H1 (cell line): ENCODE data around the gene FAT2. TPM values are rescaled to one million over a fixed set of nuclear protein-coding genes. Genes with fewer than 3 reads are reported as not detected.

Experiments
- BCL11A ChIP-seq, 2 experiments: IDR thresholded peaks; one replicate each; pipeline ENCODE4 v1.6.1; 2011; ENCODE audit warnings: low read depth in 2 of 2, low read length in 2 of 2, mild to moderate bottlenecking in 2 of 2
- CBX8 ChIP-seq: fragments of 300-800, 300-1000 bp; sonication (generic); IDR thresholded peaks from 2 replicates; pipeline ENCODE4 v1.7.1; 2016; ENCODE audit warnings: low read depth, low read length, borderline replicate concordance
- CEBPB ChIP-seq: IDR thresholded peaks from 2 replicates; pipeline ENCODE4 v1.6.1; 2012; ENCODE audit warnings: low read depth, low read length
- CREB1 ChIP-seq: IDR thresholded peaks from 2 replicates; pipeline ENCODE4 v1.6.1; 2012; ENCODE audit warnings: inconsistent platforms
- CTBP2 ChIP-seq: IDR thresholded peaks from 2 replicates; pipeline ENCODE4 v1.7.0; 2011; ENCODE audit warnings: borderline replicate concordance, mild to moderate bottlenecking, moderate library complexity, mixed read lengths, low read length; ENCODE audit not compliant: insufficient read depth, insufficient read length
- EZH2 ChIP-seq: fragments of 200-600 bp; sonication (generic); IDR thresholded peaks from 2 replicates; pipeline ENCODE4 v1.7.1; 2012; ENCODE audit warnings: low read depth, mild to moderate bottlenecking, moderate library complexity, low read length, inconsistent platforms; ENCODE audit not compliant: severe bottlenecking
- FOSL1 ChIP-seq: IDR thresholded peaks from 2 replicates; pipeline ENCODE4 v1.6.1; 2011; ENCODE audit warnings: mild to moderate bottlenecking, low read depth, low read length, moderate library complexity; ENCODE audit not compliant: insufficient read depth
- HDAC6 ChIP-seq: IDR thresholded peaks from one replicate; pipeline ENCODE4 v1.7.1; 2012; ENCODE audit warnings: low read depth, mild to moderate bottlenecking, inconsistent platforms, low read length, moderate library complexity
- JUN ChIP-seq: IDR thresholded peaks from 2 replicates; pipeline ENCODE4 v1.6.1; 2011; ENCODE audit warnings: low read depth, mild to moderate bottlenecking, improper control_type of control experiment, low read length
- KDM5A ChIP-seq: fragments of 200-600 bp; IDR thresholded peaks from 2 replicates; pipeline ENCODE4 v1.7.1; 2012; ENCODE audit warnings: mild to moderate bottlenecking, low read length, inconsistent platforms, mixed read lengths
- MAFK ChIP-seq: IDR thresholded peaks from 2 replicates; pipeline ENCODE4 v1.6.1; 2012; ENCODE audit warnings: low read depth, mild to moderate bottlenecking, improper control_type of control experiment, low read length
- NRF1 ChIP-seq: IDR thresholded peaks from 2 replicates; pipeline ENCODE4 v1.6.1; 2011; ENCODE audit warnings: mild to moderate bottlenecking, low read depth, low read length, improper control_type of control experiment
- POLR2AphosphoS5 ChIP-seq: IDR thresholded peaks from 2 replicates; pipeline ENCODE4 v1.6.1; 2011; ENCODE audit warnings: low read depth, low read length
- RBBP5 ChIP-seq: IDR thresholded peaks from 2 replicates; pipeline ENCODE4 v1.7.1; 2012; ENCODE audit warnings: low read depth, mild to moderate bottlenecking, inconsistent platforms, low read length, moderate library complexity, borderline replicate concordance
- RNF2 ChIP-seq: fragments of 200-900, 300-1000 bp; sonication (generic); IDR thresholded peaks from 2 replicates; pipeline ENCODE4 v1.7.1; 2016; ENCODE audit warnings: borderline replicate concordance, low read depth, mild to moderate bottlenecking, antibody characterized with exemption, low read length; ENCODE audit not compliant: poor library complexity, severe bottlenecking; ENCODE audit errors: missing control alignments
- RXRA ChIP-seq: IDR thresholded peaks from 2 replicates; pipeline ENCODE4 v1.6.1; 2011; ENCODE audit warnings: low read depth, mild to moderate bottlenecking, low read length, moderate library complexity; ENCODE audit not compliant: insufficient read depth
- SAP30 ChIP-seq: fragments of 300-600 bp; sonication (generic); IDR thresholded peaks from 2 replicates; pipeline ENCODE4 v1.7.1; 2012; ENCODE audit warnings: low read length, moderate library complexity, mild to moderate bottlenecking, inconsistent platforms; ENCODE audit not compliant: insufficient read depth, insufficient replicate concordance
- SIN3A ChIP-seq, 2 experiments: IDR thresholded peaks in 1 of 2; conservative IDR thresholded peaks in 1 of 2; 2 replicates each; pipeline ENCODE4 v1.6.1; 2011 to 2012; ENCODE audit warnings: low read length in 2 of 2, improper control_type of control experiment in 1 of 2, low read depth in 1 of 2, mild to moderate bottlenecking in 1 of 2
- SIRT6 ChIP-seq: IDR thresholded peaks from one replicate; pipeline ENCODE4 v1.7.1; 2012; ENCODE audit warnings: low read length, inconsistent platforms
- SP2 ChIP-seq: IDR thresholded peaks from 2 replicates; pipeline ENCODE4 v1.6.1; 2012; ENCODE audit warnings: mild to moderate bottlenecking, low read length, inconsistent platforms
- TAF1 ChIP-seq: IDR thresholded peaks from 2 replicates; pipeline ENCODE4 v1.6.1; 2011; ENCODE audit warnings: mild to moderate bottlenecking, low read depth, low read length
- TCF12 ChIP-seq: IDR thresholded peaks from 2 replicates; pipeline ENCODE4 v1.6.1; 2011; ENCODE audit warnings: low read depth, mild to moderate bottlenecking, low read length
- TEAD4 ChIP-seq: IDR thresholded peaks from 2 replicates; pipeline ENCODE4 v1.6.1; 2012; ENCODE audit warnings: low read depth, low read length, inconsistent platforms, mixed read lengths
- polyA plus RNA-seq, 7 experiments: library from polyadenylated mRNA; depleted of rRNA in 3 of 7; stranded (reverse) in 5 of 7; unstranded in 2 of 7; fragments of >200 nt in 5 of 7; fragments of 200-250 nt in 2 of 7; gene quantifications; 1 replicate in 5 of 7; 2 replicates in 1 of 7; 4 replicates in 1 of 7; pipeline versions ENCODE4 v1.2.1 to v1.2.3, GENCODE V29; 2011 to 2013; ENCODE audit warnings: missing spikeins in 2 of 7, mixed read lengths in 2 of 7
- total RNA-seq: library from RNA; stranded (reverse); fragmentation: NEBNext Ultra II Directional; extraction: Animal tissue kit (Norgen Biotek cat#: 25700); gene quantifications from 2 replicates; pipeline ENCODE4 v1.2.1, GENCODE V29; 2021
- TF ChIP-seq, protein P1 (sequence below): IDR thresholded peaks from 2 replicates; pipeline ENCODE4 v1.6.1; 2011; ENCODE audit warnings: low read length, improper control_type of control experiment

The FAT2 gene
- total and polyA plus RNA-seq, 2 of the 8 experiments (the other 6 are each of a cell fraction or from before 2014, with no cell fraction given): 0.12 to 0.30 TPM

GRCh38 chr5:151619812-151620460, 28.8 kb upstream of the FAT2 start (continued):
- no peak for TF ChIP-seq NRF1
- no peak for TF ChIP-seq JUN
- peak; percentile 9; the same call in 1 of the 2 replicates for TF ChIP-seq TEAD4
- no peak for TF ChIP-seq RXRA
- TF ChIP-seq KDM5A: no peak
- peak; percentile 89 for TF ChIP-seq CTBP2
- TF ChIP-seq HDAC6: no peak
- TF ChIP-seq BCL11A (IDR thresholded peaks at IDR 0.05; ENCODE audit: low read depth in 2 of 2, low read length in 2 of 2): no peak
- TF ChIP-seq SP2: no peak
- no peak for TF ChIP-seq RNF2
- TF ChIP-seq SAP30: no peak
- TF ChIP-seq POLR2AphosphoS5: no peak
- 0 out of 4 replicates have a peak, but pooled peaks of 1 of the 2 experiments have one; percentile 25 for TF ChIP-seq SIN3A (conservative IDR thresholded peaks at IDR 0.05 in 1 of 2, IDR thresholded peaks at IDR 0.05 in 1 of 2; ENCODE audit: low read depth in 1 of 2, low read length in 2 of 2)
- no peak for TF ChIP-seq RBBP5
- TF ChIP-seq FOSL1: no peak
- TF ChIP-seq MAFK: no peak
- TF ChIP-seq TAF1: 0 out of 2 replicates have a peak, but pooled peaks have one; percentile 61
- TF ChIP-seq EZH2: no peak
- no peak for TF ChIP-seq CREB1
- no peak for TF ChIP-seq CBX8
- 0 out of 2 replicates have a peak, but pooled peaks have one; percentile 3 for TF ChIP-seq CEBPB
- no peak for TF ChIP-seq TCF12
- TF ChIP-seq SIRT6: no peak
- TF ChIP-seq, protein P1, sequence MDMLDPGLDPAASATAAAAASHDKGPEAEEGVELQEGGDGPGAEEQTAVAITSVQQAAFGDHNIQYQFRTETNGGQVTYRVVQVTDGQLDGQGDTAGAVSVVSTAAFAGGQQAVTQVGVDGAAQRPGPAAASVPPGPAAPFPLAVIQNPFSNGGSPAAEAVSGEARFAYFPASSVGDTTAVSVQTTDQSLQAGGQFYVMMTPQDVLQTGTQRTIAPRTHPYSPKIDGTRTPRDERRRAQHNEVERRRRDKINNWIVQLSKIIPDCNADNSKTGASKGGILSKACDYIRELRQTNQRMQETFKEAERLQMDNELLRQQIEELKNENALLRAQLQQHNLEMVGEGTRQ: no peak
